ENCODE results near the gene TNFRSF19.

TNFRSF19 gene

DNA sequence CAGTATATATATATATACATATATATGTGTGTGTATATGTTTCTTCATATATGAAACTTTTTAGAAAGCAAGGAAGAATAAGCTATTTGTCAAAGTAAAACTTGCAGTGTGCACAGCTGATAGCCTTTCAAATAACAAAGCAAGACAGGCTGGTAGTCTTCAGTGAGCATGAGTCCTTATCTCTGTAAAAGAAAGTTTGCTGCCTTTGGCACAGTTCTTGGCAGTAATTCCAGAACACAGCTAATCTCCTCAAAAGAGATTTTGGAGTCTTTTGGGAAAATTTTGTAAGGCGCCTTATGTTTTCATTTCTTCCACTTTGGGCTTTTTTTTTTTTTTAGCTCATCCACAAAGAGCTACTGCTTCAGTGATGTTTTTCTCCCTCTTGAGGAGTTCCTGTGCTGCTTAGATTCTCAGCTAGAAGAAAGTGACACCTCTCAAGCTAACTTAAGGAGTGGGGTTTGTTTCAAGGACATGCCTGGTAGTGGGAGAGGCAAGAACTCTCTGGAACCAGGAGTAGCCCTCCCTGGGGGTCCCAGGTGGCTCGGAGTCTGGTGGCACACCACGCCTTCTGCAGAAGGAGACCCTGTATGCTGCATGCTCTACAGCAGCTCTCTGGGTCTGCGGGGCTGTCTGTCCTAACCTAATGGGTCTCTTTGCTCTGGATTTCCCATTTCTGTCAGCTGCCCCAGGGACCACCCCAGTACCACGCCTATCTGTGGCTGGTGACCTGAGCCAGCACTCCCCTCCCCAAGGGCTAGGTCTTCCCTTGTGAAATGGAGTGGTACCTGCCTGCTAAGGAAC lies 58.8 kb downstream of the TNFRSF19 start:
- ATAC-seq (no peak), DNase-seq (no peak)

DNA sequence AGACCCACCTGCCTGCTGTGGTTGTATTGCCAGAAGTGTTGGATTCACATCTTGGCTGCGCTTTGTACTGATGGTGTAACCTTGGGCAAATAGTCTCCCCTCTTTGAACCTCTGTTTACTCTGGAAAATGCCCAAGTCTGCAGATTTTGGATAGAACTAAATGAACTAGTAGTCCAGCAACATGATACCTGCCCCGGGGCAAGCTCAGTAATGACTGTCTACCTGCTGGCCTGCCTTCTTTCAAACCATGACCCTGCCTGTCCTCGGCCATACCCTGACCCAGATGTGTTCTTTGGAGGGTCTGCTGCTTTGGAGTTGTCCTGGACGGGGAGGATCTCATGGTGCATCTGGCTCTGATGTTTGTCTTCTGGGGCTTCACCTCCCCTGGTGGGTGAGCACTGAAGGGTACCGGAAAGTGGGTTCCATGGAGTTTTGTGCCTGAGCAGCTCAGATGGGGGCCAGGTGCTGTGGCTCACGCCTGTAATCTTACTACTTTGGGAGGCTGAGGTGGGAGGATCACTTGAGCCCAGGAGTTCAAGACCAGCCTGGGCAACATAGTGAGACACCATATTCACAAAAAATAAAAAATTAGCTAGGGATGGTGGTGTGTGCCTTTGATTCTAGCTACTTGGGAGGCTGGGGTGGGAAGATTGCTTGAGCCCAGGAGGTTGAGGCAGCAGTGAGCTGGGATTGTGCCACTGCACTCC lies 59.5 kb downstream of the TNFRSF19 start:
- DNase-seq (no peak), ATAC-seq (no peak)

DNA sequence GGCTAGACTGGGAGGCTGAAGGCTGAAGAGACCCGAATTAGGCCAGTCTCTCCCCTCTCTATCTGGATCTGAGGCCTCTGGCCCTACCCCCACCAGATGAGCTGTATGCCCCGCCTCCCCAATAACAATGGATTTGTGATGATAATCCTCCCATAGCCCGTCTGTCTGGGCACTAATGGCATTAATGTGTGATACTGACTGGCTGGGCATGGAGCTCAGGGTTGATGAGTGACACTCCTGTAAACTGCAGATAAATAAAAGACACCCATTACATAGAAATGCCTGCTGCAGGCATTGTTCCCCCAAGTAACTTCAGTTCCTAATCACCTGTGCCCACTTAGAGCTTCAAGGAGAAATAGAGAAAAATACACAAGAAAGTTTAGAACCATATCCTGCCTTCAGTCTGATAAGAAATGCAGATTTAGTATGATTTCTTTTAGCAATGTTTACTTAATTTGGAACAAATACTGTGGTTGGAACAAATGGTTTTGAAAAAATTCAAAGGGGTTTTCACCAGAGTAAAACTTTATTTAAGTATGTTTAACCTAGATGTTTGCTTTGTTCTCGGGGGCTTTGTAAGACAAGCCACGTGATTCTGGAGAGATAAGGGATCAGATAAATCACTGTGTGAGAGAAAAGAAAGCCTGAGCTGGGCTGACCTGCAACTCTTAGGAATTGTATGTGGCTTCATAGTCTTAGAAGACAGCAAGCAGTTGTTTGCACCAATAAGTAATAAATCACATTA lies 60.3 kb downstream of the TNFRSF19 start:
- DNase-seq (no peak), ATAC-seq (no peak)

DNA sequence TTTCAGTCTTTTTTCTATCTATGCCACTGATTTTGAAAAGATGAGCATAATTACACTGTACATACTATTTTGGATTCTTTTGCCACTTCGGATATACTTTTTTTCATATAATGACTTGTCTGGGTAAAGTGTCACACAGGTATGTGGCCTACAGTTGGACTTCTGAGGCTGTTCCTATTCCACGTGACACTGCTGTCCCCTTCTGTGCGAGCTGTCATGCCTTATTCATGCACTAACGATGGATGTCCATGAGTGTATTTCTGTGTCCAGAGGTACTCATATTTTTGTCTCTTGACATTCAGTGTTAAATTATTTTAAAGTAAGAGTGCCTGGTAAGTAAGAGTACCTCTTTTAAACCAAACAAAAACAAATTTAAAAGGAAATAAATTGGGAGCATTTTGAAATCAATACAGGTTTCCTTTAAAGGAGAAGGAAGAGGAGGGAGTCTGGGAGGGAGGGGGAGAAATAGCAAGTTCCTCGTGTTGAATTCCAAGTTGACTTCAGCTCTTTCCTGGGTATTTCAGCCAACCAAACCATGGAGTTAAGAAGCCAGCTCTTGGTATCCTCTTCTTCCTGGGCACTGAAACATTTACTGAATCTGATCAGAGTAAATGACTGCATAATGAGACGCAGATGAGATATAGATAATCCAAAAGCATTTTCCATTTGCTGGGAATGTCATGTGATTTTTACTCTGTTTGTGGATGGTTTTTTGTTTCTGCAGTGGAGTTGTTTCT lies 61.3 kb downstream of the TNFRSF19 start:
- DNase-seq: no peak
- ATAC-seq: no peak

DNA sequence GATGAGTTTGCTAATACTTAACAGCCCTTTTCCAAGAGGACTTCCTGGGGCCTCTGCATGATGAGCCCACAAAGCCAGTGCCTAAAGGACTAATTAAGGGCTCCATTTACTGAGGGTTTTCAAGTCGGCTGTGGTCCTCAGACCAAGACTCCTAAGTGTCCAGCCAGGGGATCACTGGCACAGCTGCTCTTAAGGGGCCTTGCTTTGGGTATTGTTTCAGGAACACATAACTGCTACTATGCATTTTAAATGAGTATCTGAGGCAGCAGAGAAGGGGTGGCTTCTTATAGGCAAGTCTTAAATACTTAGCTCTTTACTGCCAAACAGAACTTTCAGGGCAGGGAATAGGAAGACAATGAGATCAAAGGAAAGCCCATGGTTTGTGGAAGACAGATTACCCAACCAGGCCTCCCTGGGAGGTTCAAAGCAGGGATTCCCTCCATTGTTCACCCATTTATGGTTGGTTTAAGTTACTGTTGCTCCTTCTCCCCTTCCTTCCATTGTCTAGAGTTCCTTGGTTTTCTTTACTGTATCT lies 61.9 kb downstream of the TNFRSF19 start:
- ATAC-seq: no peak
- no peak for DNase-seq

DNA sequence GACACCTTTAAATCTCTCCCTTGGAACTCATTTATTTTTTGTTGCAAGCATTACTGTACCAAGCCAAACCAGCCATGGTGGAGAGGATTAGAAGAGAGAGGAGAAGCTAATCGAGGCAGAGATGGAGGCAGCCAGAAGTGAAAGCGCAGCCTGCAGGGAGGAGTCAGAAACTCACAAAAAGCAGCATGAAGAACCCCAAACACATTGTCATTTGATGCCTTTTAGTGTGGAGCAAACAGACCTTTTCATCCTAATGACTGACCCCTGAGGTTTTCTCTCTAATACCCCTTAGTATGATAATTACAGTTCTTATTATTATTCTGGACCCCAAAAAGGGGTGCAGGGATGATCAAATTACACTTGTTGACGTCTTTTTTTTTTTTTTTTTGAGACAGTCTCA lies 62.5 kb downstream of the TNFRSF19 start:
- no peak for DNase-seq
- ATAC-seq: no peak

DNA sequence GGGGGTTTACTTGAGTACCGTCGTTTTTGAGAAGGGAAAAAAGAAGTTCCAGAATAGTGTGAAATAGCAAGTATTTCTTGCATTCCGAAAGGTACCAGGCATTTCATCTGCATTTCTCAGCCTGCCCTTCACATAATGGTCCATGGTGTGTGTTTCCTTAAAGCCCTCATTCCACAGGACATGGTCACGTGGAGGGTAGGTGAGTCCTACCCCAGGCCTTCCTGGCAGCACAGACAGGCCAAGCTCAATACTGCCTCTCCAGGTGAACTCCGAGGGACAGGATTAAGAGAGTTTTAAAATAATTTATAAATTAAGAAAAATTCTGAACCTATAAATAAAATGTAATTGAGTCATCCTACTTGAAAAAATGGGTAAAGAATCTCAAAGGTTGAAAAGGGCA lies 64.7 kb downstream of the TNFRSF19 start:
- ATAC-seq: no peak
- no peak for DNase-seq

DNA sequence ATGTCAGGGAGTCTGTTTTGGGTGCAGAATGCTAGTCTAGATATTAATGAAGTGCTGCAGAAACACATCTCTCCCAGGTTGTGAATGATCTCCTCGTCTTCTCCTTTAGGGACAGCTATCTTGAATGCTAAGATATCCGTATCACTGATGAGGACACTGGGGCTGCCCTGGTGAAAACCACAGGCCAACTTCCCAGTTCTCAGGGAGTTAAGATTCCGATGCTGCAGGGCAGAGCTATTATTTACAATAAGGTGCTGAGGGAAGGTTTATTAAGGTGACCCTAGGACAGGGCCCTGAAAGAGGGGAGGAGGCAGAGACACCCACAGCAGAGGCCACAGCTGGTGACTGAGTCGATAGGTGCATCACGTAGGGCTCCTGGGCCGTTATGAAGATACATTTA lies 66.1 kb downstream of the TNFRSF19 start:
- ATAC-seq (no peak), DNase-seq (no peak)

DNA sequence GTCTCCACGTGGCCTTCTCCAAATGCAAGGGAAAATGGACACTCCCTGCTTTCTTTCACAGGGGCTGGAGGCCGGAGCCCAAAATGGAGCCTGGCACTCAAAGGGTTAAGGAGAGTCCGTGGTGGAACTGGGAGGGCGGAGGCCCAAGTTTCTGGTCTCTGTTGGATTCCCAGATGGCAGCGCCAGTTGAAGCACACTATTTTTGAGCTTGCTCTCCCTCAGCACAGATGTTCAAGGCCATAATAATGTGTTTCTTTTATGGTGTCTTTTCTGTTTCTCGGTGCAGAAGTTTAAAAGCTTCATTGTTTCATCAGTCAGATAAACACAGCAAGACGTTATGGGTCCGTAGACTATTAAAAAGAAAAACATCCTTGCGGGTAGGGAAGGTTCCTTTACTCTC lies 67.6 kb downstream of the TNFRSF19 start:
- DNase-seq: no peak
- no peak for ATAC-seq

DNA sequence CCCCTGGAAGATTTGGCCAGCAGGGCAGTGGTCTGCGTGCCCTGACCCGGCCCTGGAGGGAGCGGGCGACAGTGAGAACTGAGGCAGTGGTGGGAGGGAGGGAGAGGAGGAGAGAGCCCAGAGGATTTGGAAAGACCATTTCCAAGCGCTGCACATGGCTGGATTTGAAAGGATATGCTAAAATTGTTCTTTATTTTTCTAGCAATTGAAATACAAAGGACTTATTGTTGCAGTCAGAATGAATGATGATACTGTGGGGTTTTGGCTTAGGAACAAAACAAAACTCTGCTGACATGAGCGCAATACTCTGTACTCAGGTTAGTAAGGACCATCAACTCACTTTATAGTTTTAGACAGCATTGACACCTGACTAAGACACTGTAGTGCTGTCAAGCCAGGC lies 69.5 kb downstream of the TNFRSF19 start:
- ATAC-seq (no peak), DNase-seq (no peak)

DNA sequence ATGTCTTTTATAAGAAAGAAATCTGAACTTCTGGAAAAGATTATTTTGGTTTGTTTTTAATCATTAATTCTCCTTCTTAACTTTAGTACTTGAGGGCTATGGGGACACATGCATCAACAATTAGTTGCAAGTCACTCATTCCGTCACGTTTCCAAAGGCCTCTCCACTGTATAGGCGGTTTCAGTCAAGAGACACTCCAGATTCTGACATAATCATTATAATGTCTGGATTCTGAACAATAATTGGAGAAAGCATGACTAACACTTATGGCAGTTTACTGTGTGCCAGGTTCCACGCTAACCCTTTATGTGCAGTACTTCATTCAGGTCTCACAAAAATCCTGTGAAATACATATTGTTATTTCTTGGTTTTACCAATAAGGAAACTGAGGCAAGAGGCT lies 71.9 kb downstream of the TNFRSF19 start:
- ATAC-seq: no peak
- no peak for DNase-seq

DNA sequence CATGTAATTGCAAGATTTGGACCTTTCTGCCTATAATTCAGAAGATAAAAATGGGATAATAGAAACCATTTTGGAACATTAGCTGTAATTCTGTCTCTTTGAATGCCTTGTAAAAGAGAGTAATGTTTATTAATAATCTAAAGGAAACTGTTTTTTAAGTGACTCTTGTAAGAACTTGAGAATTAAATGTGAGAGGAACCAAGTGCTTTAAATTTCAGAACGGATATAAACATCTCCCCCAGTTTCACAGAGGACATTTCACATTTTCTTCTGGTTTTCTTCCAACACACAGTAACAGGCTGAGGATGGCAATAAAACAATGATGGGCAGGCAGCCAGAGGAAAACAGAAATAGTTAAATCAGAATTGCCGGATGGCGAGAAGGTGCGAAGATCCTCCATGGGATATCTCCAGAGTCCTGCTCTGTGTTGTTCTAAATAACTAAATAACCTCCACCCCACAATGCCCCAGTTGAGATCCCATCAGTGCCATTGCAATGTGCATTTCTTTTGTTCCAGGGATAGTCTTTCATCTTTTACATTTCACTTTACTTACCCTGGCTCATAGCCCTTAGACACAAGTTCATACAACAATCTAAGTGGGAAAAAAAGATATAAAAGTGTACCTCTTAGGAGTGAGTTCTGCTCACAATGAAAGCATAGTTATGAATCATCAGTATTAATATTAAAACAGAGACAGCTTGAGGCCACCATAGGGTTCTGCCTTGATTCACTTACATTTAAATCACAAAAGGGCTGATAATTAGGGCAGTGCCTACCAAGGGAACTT lies 73.3 kb downstream of the TNFRSF19 start:
- ATAC-seq (peak; percentile 14), DNase-seq (no peak)

DNA sequence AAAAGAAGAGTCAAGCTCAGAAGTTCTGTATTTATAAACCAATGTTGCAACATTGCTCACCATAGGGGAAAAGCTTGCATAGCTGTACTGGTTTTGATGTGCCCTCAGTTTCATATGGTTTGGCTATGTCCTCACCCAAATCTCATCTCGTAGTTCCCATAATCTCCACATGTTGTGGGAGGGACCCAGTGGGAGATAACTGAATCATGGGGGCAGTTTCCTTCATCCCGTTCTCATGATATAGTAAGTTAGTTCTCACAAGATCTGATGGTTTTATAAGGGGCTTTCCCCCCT lies 73.9 kb downstream of the TNFRSF19 start:
- ATAC-seq (no peak), DNase-seq (no peak)

DNA sequence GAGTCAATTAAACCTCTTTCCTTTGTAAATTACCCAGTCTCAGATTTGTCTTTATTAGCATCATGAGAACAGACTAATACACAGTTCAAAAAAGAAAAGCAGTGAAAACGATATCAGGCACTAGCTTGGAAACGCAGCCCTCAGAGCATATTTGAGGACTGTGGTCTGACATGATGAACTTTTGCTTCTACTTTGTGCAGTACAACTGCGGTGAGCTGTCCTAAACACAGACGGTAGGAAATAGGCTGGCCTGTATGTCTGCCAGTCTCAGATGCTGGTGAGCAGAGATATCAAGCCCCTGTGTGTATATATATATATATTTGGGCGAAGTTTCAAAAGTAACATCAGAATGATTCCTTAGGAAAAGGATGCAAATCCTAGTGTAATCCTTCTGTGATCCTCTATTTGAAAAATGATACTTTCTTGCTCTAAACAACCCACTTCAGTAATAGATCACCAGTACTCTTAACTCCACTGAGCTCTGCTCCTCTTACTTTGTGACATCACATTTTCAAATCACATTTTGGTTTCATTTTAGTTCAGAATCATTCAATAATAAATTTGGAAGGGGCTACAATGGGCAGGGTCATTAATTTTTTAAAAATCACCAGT lies 74.4 kb downstream of the TNFRSF19 start:
- ATAC-seq (no peak), DNase-seq (no peak)

DNA sequence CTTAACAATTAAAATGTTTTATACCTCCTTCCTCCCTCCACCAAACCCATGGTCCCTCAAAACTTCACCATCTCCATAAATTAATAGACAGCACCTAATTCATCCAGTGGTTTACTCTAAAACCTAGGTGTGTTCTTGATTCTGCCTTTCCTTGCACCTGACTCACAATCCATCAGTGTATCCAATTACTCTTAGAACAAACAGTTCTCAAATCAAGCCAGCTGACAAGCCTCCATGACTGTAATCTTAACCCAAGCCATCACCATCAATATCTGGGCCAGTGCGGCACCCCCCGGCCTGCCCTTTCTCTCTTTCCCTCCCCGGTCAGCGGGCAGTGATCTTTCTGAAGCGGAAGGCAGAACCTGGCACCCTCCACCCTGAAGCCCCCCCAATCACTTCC lies 75.6 kb downstream of the TNFRSF19 start:
- no peak for ATAC-seq
- no peak for DNase-seq

DNA sequence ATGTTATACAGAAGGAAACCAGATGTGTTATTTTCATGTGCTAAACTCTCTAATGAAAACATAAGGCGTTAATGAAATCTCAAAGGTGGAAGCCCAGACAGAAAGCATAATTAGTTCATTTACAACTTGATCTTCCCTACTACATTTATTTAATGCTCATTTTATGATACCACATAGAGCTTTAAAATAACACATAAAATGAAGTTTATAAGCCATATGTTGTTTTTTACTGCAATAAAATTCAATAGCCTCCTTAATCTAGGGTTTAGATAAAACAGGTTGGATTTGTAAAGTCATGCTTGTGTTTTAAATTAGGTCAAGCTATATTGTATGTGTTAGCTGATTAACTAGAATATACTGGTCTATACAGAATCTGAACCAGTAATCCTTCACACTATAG lies 81.2 kb downstream of the TNFRSF19 start:
- no peak for ATAC-seq
- DNase-seq: no peak

DNA sequence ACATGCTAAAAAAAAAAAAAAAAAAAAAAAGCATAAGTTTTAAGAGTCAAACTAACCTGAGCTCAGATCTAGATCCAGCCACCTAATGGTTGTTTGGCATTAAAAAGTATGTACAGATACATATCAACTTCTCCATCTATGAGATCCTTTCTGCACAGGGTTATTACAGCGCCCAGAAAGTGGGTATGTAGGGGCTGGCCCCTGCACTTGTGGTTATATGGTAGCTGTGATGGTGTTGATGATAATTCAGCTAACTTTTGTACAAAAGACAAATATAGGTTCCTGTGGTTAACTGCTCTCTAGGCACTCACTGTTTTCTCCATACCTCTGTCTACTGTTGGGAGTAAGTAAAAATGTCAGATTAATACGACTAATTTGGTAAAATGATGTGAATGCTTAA lies 81.7 kb downstream of the TNFRSF19 start:
- peak; percentile 63 for ATAC-seq
- no peak for DNase-seq

DNA sequence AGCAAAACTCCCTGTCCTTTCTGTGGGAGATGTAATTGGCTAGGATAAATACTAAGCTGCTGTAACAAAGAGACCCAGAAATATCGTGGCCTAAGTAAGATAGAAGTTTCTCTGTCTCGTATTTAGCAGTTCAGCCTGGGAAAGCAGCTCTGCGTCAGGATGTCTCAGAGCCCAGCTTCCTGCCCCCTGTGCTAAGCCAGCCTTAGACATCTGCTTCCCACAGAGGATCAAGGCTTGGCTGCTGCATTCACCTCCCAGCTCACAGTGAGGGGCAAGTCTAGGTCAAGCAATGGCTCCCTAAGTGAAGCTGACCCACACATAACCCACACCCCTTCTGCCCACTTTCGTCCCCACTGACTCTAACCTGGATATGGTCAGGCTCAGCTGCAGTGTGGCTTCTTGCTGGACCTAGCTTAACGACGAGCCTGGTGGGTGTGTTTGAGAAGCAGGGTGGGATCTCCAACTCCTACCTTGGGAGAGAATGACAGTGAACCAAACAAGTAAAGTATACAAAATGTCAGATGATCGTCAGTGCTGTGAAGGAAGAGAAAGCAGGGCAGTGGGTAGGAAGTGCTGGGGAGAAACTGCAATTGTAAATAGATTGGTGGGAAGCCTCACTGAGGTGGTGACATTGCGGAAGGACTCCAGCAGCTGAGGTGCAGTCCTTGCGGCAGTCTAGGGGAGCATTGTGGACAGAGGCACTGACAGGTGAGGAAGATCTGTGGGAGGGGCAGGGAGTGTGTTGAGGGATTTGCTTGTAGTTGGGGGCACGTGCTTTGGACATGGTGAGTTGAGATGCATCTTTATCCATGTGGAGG lies 82.9 kb downstream of the TNFRSF19 start:
- ATAC-seq (no peak), DNase-seq (no peak)

DNA sequence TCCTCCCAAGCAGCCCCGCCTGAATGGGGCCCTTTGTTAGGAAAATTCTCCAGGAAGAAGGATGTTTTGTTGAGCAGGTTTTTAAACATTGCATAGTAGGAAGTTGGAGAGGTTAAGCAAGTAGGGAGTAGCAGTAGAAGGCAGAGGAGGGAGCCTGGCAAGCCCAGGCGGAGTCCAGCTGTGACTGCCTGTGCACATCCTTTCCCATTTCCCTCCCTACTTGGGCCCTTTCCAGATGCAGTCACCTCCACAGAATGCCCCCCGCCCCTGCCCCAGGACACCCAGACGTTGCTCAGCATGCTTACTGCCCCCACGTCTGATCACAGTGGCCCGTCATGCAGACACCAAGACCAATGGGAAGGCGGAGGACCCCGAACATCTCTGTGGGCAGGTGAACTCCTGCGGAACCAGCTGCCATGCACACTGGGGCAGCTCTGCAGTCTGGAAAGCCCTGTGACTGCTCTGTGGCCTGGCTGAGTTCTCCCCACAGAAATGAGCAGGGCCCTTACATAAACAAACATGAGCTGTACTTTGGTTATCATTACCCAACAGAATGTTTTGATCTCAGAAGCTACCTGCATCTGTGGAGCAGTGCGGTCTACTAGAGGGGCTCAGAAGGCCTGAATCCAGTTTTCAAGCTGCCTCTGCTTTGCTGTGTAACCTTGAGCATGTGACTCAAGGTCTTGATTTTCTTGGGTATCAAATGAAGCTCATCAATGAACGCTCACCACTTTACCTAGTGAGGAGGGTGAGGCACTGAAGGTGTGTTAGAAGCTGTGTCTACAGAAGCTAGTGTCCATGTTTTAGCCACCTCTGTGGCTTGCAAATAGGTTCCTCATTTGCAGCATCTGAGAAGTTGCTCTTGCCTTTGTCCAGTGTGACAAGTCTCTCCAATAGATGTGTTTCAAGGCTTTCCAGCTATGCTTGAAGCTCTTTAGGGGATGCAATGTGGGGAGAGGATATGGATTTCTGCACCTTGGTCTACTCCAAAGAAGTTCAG lies 84.2 kb downstream of the TNFRSF19 start:
- ATAC-seq: peak; percentile 19
- DNase-seq: no peak
